GM11168 (cell line): ENCODE data around the gene TEX2.

Source experiments
- in situ Hi-C: fragments of 300-500 bp; cut with MboI; formaldehyde crosslinking; loops from one replicate; pipeline ENCODE4 v1.12.0; 2022; ENCODE audit warnings: low sequenced_read_pairs; ENCODE audit not compliant: unreplicated experiment

The TEX2 gene

GRCh38 chr17:64166876-64167275 is 96.2 kb downstream of the TEX2 start:
- in situ Hi-C loops: loop anchor here (10.0 kb wide), 1 partner anchor 98 kb away; the partner anchor contains the start of gene TEX2

- in situ Hi-C loops: loop anchor here (10.0 kb wide), 1 partner anchor 99 kb away; the partner anchor contains the start of gene TEX2
Measured at GRCh38 chr17:64165347-64165746, 97.7 kb downstream of the TEX2 start.

GRCh38 chr17:64164596-64165285 is 98.3 kb downstream of the TEX2 start:
- in situ Hi-C loops: loop anchor here (10.0 kb wide), 1 partner anchor 100 kb away; the partner anchor contains the start of gene TEX2

GRCh38 chr17:64163468-64163867 is 99.6 kb downstream of the TEX2 start:
- in situ Hi-C loops: loop anchor here (10.0 kb wide), 1 partner anchor 101 kb away; the partner anchor contains the start of gene TEX2

- in situ Hi-C loops: loop anchor here (10.0 kb wide), 1 partner anchor 102 kb away; the partner anchor contains the start of gene TEX2
Measured at GRCh38 chr17:64162554-64162953, 100.5 kb downstream of the TEX2 start.

- in situ Hi-C loops: loop anchor here (10.0 kb wide), 1 partner anchor 103 kb away; the partner anchor contains the start of gene TEX2
Measured at GRCh38 chr17:64161380-64162176, 101.5 kb downstream of the TEX2 start.

GRCh38 chr17:64160378-64160777 is 102.7 kb downstream of the TEX2 start:
- in situ Hi-C loops: loop anchor here (10.0 kb wide), 1 partner anchor 104 kb away; the partner anchor contains the start of gene TEX2

- in situ Hi-C loops: no loop called here
Measured at GRCh38 chr17:64158831-64159590, 104.0 kb downstream of the TEX2 start.

- in situ Hi-C loops: no loop called here
Measured at GRCh38 chr17:64158406-64158805, 104.7 kb downstream of the TEX2 start.

GRCh38 chr17:64157669-64158180 is 105.3 kb downstream of the TEX2 start:
- in situ Hi-C loops: no loop called here

- in situ Hi-C loops: no loop called here
Measured at GRCh38 chr17:64156670-64157069, 106.4 kb downstream of the TEX2 start.

GRCh38 chr17:64155751-64156544 is 107.1 kb downstream of the TEX2 start:
- in situ Hi-C loops: no loop called here

- in situ Hi-C loops: no loop called here
Measured at GRCh38 chr17:64155129-64155528, 107.9 kb downstream of the TEX2 start.

GRCh38 chr17:64154717-64155116 is 108.3 kb downstream of the TEX2 start:
- in situ Hi-C loops: no loop called here

- in situ Hi-C loops: no loop called here
Measured at GRCh38 chr17:64154313-64154695, 108.8 kb downstream of the TEX2 start.

- in situ Hi-C loops: no loop called here
Measured at GRCh38 chr17:64153565-64154312, 109.3 kb downstream of the TEX2 start.

- in situ Hi-C loops: no loop called here
Measured at GRCh38 chr17:64152428-64153125, 110.5 kb downstream of the TEX2 start.

- in situ Hi-C loops: no loop called here
Measured at GRCh38 chr17:64151016-64151368, 112.1 kb downstream of the TEX2 start.
